NB4 (cell line): ENCODE results near the gene TUBA1A.
"Not testable (repeated sequence)": the region's sequence is repeated elsewhere in the genome, so short reads cannot be mapped to it uniquely, and the experiment has no call there.

Experiments used
- MYC ChIP-seq: IDR thresholded peaks from 2 replicates; pipeline ENCODE4 v1.6.1; 2011; ENCODE audit warnings: low read depth, low read length
- POLR2A ChIP-seq: IDR thresholded peaks from 2 replicates; pipeline ENCODE4 v1.6.1; 2011; ENCODE audit warnings: mild to moderate bottlenecking; ENCODE audit not compliant: insufficient read length; ENCODE audit errors: extremely low read depth
- TF ChIP-seq, protein P1 (sequence below): IDR thresholded peaks from one replicate; pipeline ENCODE4 v1.5.1; 2012; ENCODE audit warnings: low read depth, low read length

GRCh38 chr12:49193746-49194145, 4.9 kb upstream of the TUBA1A start:
- TF ChIP-seq, protein P1, sequence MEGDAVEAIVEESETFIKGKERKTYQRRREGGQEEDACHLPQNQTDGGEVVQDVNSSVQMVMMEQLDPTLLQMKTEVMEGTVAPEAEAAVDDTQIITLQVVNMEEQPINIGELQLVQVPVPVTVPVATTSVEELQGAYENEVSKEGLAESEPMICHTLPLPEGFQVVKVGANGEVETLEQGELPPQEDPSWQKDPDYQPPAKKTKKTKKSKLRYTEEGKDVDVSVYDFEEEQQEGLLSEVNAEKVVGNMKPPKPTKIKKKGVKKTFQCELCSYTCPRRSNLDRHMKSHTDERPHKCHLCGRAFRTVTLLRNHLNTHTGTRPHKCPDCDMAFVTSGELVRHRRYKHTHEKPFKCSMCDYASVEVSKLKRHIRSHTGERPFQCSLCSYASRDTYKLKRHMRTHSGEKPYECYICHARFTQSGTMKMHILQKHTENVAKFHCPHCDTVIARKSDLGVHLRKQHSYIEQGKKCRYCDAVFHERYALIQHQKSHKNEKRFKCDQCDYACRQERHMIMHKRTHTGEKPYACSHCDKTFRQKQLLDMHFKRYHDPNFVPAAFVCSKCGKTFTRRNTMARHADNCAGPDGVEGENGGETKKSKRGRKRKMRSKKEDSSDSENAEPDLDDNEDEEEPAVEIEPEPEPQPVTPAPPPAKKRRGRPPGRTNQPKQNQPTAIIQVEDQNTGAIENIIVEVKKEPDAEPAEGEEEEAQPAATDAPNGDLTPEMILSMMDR = not testable (repeated sequence)
- TF ChIP-seq POLR2A, MYC: not testable (repeated sequence)
